GM12801 (cell line): ENCODE measurements around the gene GRIK4.

Experiments used
- TF ChIP-seq, protein P1 (sequence below): IDR thresholded peaks from one replicate; pipeline ENCODE4 v1.5.1; 2011; ENCODE audit warnings: control low read depth; ENCODE audit not compliant: insufficient read length; ENCODE audit errors: extremely low read depth

GRIK4 gene

DNA sequence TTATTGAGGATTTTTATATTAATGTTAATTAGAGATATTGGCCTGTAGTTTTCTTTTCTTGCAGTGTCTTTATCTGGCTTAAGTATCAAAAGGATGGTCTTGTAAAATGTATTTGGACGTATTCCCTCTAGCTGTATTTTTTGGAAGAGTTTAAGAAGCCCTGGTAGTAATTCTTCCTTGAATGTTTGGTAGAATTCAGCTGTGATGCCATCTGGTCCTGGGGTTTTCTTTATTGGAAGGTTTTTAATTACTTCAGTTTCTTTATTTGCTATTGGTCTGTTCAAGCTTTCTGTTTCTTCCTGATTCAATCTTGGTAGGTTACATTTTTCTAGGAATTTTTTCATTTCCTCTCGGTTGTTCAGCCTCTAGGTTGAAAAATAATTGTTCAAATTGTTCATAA lies 257.4 kb downstream of the GRIK4 start:
- TF ChIP-seq, protein P1, sequence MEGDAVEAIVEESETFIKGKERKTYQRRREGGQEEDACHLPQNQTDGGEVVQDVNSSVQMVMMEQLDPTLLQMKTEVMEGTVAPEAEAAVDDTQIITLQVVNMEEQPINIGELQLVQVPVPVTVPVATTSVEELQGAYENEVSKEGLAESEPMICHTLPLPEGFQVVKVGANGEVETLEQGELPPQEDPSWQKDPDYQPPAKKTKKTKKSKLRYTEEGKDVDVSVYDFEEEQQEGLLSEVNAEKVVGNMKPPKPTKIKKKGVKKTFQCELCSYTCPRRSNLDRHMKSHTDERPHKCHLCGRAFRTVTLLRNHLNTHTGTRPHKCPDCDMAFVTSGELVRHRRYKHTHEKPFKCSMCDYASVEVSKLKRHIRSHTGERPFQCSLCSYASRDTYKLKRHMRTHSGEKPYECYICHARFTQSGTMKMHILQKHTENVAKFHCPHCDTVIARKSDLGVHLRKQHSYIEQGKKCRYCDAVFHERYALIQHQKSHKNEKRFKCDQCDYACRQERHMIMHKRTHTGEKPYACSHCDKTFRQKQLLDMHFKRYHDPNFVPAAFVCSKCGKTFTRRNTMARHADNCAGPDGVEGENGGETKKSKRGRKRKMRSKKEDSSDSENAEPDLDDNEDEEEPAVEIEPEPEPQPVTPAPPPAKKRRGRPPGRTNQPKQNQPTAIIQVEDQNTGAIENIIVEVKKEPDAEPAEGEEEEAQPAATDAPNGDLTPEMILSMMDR, result no peak

DNA sequence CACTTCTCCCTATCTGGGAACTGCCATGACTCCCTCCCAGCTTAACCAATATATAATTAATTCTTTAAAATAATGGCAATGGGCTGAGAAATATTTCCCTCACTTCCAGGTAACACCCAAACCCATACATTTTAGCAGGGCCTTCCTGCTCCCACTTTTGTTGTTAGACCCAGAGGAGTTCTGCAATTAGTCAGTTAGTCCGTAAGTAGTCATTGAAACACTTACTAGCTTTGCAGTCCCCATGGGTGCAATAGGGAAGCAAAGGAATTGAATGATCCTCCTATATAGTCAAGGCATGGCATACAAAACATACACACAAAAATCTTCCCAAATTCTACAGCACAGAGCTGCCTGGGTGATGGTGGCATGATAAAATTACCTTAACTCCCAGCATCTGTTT lies 258.4 kb downstream of the GRIK4 start:
- TF ChIP-seq, protein P1, result no peak

DNA sequence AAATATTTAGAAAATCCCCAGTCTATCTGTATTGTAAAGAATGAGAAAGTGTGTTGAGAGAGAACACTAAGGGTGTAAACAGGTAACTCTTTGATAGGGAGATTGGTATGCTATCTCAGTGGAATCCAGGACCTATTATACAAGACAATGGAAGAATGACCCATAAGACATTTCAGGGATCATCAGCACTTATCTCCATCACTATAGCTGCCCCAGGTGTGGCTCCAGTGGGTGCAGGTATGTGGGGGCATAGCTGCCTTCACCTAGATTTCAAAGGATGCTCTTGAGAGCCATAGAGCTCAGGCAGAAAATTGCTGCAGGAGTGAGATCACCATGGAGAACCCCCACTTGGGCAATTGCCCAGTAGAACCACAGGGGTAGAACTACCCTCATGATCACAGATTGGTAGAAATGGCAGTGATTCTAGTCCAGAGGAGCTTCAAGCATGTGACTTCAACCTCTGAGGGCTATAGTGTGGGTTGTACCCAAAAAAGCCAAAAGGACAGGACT lies 260.1 kb downstream of the GRIK4 start:
- TF ChIP-seq, protein P1, result no peak

DNA sequence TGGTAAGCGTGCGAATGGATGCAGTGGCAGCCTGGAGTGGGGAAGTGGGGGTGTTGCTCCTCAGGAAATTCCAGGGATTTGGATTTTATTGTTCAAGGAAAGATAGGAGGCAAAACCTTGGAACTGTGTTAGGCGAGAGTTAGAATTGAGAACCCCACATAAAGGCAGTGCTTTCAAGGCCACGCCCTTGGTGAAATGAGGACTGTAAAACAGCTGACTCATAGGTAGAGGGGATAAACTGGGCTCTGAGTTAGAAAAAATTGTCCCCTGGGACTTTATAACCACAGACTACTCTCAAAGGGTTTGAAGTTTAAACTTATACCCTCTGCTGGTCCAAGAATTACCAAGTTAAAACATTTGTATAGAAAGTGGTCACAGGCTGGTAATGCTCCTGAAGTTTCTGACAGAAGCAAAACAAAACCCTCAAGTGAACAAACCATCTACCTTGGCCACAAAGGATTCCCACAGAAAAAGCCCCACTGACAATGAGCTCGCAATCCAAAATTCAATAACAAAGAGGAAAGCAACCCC lies 262.0 kb downstream of the GRIK4 start:
- TF ChIP-seq, protein P1, result no peak

DNA sequence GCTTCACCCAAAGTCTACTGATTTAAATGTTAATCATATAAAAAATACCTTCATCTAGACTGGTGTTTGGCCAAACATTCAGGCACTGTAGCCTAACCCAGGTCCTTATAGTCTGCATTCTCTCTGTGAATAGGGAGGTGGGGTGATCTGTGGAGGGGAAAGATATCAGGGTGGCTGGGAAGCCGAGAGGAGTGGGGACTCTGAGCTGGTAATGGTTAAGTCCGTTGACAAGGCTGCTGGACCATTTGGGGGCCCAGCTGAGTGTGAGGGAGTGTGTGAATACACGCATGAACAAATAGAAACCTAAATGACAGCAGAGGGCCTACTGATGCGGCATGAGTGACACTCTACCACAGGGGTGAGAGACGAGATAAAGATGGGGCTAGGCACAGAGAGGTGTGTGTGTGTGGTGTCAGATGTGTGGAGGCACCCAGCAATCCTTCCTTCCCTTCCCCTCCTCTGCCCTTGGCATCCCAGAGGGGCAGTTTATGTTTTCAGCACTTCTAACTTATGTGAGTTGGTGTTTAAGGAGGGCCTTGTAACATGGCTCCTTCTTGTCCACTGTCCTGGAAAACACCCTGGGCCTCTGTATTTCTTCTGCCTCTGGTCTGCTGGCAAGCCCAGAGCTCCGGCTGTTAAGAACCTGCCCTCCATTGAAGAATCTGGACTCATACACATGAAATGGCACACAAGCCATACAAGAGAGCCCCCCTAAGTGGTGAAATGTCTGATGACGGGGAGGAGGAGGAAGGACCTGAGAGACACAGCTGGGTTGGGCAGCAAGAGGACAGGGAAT lies 263.2 kb downstream of the GRIK4 start:
- TF ChIP-seq, protein P1, result no peak

DNA sequence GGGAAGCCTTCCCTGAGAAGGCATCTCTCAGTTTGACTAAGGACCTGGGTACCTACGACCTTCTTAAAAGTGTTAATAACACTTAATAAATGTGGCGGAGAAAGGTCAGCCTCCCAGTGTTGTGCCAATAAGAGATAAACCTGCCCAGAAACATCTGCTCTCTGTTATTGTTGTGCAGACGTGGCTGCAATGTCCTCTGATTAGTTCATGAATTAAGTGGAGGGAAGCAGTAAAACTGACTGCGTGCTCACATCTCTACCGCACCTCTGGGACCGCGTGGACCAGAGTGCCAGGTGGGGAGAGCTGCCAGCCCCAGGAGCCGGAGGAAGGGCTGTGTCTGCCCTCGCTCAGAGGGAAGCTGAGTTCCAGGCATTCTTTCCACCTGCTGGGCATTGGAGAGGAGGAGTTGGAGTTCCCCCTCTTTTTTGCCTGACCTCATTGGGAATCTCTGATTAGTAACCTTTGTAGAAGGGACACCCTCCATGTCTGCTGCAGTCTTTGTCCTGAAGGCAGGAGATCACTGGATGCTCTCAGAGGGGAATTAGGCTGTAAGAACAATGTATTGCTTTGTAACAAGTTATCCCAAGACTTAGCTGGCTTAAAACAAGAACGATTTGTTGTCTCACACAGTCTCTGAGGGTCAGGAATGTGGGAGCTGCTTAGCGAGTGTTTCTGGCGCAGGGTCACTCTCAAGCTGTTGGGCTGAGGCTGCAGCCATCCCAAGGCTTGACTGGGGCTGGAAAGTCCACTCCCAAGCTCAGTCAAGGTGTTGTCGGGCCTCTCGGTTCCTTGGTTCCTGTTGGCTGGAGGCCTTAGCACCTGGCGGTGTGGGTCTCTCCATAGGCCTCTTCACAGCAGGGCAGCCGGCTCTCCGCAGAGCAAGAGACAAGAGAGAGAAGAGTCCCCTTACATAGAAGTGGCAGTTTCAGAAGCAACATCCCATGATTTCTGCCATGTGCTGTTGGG lies 264.7 kb downstream of the GRIK4 start:
- TF ChIP-seq, protein P1, result no peak
